Measurements from ENCODE around the gene CRISPLD2.

- TF ChIP-seq ZBTB21 (CRISPR knock-in tag; IDR thresholded peaks at IDR 0.05; ENCODE audit: borderline replicate concordance) (no peak), CREM (CRISPR knock-in tag; IDR thresholded peaks at IDR 0.05) (no peak), MYBL2 (CRISPR knock-in tag; IDR thresholded peaks at IDR 0.05) (no peak), FOXP1 (CRISPR knock-in tag; IDR thresholded peaks at IDR 0.05; ENCODE audit: borderline replicate concordance) (no peak), CTCF (IDR thresholded peaks at IDR 0.05) (no peak), NR2C2 (CRISPR knock-in tag; IDR thresholded peaks at IDR 0.05) (no peak)
Observed at GRCh38 chr16:84782846-84783245, 36.9 kb upstream of the CRISPLD2 start.

All from WTC11 (cell line).